GM21367 (cell line): ENCODE data around the gene PGM2L1.
"Not testable (repeated sequence)": the region's sequence is repeated elsewhere in the genome, so short reads cannot be mapped to it uniquely, and the experiment has no call there.

Source experiments
- ATAC-seq: cut with Tn5 transposase; IDR thresholded peaks from one replicate; pipeline ENCODE4 v1.9.1; 2021; ENCODE audit not compliant: unreplicated experiment

PGM2L1 gene

DNA sequence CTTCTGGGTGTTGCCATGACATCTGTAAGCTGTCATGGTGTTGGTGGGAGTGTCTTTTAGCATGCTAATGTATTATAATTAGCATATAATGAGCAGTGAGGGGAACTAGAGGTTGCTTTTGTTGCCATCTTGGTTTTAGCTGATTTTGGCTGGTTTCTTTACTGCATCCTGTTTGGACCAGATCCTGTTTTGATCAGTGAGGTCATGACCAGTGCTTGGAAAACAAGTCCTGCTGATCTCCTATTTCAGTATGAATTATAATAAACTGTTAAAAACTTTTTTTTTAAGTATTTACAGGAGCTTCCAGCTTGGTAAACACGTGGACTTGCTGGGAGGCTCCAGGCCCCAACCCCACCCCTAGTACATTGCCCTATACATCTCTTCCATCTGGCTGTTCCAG is 56.3 kb downstream of the PGM2L1 start:
- ATAC-seq = no peak

GRCh38 chr11:74339619-74340018 is 58.6 kb downstream of the PGM2L1 start:
- ATAC-seq = no peak

DNA sequence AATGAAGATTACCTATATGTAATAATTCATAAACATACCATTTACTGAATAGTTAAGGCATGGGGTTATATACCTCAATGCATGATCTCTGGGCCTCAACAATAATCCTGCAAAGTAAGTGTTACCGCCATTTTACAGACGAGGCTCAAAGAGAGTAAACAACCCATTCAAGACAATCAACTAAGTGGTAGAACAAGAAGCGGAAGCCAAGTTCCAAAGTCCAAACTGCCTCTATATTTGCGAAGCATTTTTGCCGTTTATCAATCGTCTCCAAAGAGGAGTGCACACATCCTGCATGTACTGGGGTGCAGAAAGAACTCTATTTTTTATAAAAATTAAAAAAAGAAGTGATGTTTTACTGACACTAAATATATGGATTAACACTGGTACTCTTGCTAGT is 59.3 kb downstream of the PGM2L1 start:
- ATAC-seq = no peak

GRCh38 chr11:74333193-74333592 is 65.0 kb downstream of the PGM2L1 start:
- no peak for ATAC-seq

DNA sequence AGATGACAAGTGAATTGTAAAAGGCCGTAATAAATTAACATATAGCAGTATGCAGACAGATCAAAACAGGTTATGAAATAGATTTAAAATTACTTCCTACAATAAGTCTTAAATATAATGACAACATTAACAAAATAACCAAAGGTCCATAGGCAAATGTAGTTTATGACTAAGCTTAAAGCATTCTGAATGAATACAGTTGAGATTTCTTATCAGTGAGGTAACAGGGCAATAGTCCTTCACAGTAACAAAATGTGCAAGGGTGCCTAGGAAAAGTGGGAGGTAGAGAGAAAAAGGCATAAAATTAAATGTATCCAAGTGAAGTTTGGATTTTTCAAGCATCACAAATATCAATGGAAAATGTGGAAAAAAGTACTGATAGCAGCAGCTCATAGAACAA is 65.9 kb downstream of the PGM2L1 start:
- no peak for ATAC-seq

GRCh38 chr11:74331000-74331399 is 67.2 kb downstream of the PGM2L1 start:
- not testable (repeated sequence) for ATAC-seq

DNA sequence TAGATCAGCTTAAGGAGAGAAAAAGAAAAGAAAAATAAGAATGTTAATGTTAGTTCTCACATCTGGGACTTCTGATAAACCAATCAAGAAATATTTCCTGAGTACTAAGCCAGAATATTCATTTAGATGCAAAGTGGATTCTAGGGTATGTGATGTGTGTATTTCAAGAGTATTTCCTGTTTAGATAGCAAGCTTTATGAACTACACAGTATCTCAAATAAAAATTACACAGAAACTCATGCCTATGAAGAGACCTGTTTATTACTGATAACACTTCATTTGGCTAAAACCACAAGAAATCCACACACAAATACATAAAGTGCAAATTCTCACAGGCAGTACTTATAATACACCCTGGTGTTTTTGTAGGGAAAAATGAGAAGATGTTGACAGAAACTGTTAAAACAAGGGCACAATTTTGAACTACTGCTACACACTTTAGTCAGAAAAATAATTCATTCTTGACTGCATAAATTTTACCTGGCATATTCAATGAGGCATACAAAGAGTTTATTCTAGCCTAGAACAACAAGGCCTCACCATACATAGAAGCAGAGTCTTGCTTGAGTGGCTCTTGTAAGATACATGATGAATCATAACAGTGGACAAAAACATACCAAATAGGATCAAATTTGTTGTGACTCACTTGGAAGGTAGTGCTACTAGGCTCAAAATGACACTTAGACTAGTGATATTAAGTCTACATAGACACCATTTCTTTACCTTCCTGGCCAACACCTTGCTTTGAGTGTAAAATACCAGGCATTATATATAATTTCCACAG is 68.0 kb downstream of the PGM2L1 start:
- no peak for ATAC-seq

GRCh38 chr11:74327076-74327475 is 71.2 kb downstream of the PGM2L1 start:
- no peak for ATAC-seq

DNA sequence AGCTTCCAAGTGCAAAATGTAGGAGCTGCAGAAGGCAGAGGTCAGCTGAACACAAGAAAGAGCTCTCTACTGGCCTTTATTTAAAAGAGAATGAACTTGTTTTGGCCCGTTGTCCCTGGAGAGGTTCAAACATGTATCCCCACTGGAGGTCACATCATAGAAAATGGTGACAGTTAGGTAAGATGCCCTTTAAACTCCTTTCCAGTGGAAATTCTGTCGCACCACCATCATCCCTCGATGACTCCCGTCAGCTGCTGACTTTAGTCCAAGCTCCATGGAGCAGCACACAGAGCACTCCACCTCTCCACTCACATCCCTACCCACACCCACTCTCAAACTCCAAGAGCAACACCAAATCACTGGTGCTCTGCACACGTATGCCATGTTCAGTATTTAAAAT is 71.6 kb downstream of the PGM2L1 start:
- no peak for ATAC-seq

DNA sequence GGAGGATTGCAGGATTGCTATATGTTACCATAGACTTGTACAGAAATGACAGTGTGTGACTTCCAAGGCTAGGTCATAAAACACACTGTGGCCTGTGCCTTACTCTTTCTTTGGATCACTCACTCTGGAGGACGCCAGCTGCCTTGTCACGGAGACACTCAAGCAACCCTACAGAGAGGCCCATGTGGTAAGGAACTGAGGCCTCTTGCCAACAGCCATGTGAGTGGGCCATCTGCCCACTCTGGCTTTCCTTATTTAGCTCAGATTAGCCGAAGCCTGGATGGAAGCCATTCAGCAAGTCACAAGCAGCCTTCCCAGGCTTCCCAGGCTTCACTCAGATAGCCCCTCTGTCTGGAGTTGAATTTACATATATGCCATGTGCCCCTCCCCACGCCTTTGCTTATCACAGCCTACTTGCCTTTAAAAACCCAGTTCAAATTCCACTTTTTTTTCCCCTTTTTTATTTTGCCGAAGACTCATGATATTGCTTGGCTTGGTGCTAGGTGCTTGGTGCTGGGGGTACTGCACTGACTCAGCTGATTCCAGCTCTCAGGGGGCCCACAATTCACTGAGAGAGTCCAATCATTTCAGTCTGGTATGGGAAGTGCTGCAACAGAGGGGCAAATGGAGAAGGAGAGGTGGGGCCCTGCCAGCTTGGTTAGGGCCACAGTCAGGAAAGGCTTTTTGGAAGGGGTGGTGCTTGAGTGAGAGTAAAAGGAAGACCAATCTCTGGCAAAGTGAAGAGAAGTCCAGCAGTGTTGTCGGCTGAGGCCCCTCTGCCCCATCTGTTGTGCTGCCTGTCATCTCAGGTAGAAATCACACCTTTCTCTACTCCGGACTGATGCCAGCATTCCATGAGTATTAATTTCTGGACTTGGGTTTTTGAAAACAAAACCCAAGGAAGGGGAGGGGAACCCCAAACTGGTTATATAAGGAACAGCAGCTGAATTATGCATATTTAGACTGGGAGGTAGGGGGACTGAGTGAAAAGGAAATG is 72.3 kb downstream of the PGM2L1 start:
- ATAC-seq = no peak

- ATAC-seq = no peak
Measured at GRCh38 chr11:74322667-74323066, 75.6 kb downstream of the PGM2L1 start.

GRCh38 chr11:74321487-74322188 is 76.6 kb downstream of the PGM2L1 start:
- no peak for ATAC-seq

DNA sequence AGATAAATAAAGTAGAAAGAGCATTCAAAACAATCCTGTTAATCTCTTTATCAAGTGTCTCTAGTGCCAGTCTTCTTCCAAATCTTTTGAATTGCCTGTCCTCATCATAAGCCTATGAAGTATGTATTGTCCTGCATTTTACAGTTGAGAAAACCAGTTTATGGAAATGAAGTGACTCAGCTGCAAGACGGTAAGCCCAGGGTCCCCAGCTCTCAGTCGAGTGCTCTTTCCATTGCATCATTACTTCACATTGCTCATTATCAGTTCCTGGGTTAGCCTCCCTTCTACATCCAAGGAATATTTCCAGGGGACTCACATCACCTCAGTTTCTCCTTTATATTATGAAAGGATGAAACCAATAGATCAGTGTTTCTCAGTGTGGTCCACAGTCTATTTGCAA is 77.7 kb downstream of the PGM2L1 start:
- ATAC-seq = no peak

- ATAC-seq = no peak
Measured at GRCh38 chr11:74319139-74319816, 79.0 kb downstream of the PGM2L1 start.

- ATAC-seq = no peak
Measured at GRCh38 chr11:74318241-74318932, 79.8 kb downstream of the PGM2L1 start.

DNA sequence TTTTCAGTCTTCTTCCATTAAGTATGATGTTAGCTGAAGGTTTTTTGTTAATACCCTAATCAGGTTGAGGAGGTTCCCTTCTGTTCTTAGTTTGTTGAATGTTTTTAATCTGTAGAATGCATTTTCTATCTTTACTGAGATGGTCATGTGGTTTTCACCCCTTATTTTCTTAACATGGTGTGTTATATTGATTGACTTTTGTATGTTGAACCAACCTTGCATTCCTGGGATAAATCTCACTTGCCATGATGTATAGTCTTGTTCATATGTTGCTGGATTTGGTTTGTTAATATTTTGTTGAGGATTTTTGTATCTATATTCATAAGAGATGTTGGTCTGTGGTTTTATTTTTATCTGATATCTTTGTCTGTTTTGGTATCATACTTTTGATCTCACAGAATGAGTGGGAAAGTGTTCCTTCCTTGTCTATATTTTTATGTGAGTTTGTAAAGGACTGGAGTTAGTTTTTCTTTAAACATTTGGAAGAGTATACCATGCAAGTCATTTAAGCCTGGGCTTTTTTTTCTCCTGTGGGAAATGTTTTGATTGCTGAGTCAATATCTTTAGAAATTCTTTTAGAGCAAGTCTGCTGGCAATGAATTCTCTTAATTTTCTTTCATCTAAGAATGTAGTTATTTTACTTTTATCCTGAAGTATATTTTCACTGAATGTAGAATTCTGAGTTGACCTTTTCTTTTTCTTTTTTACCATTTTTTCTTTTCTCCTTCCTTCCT is 81.3 kb downstream of the PGM2L1 start:
- no peak for ATAC-seq

DNA sequence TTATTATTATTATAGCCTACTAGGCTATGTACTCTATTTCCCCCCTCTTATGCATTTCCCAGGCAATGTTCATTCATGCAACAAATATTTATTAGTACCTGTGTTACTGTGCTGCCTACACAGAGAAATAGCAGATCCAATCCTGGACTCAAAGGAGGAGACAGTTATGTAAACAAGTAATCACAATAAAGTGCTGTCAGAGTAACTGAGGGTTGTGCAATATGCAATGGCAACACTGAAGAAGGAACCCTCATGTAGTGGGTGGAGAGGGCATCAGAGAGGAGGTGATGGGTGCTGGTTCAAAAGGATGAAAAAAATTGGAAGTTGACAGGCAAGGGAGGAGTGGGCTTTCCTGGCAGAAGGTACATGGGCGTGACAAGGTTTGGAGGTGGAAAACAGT is 85.9 kb downstream of the PGM2L1 start:
- ATAC-seq = no peak

GRCh38 chr11:74311352-74311926 is 86.8 kb downstream of the PGM2L1 start, which contains the start of gene P4HA3:
Gene P4HA3 (minus strand): TSS chr11:74311640. CDS start chr11:74311611, 29 bp downstream.
- ATAC-seq = no peak

GRCh38 chr11:74310857-74311256 is 87.4 kb downstream of the PGM2L1 start:
- ATAC-seq = no peak
